ENCODE results near the gene KDM2B. TPM values are rescaled to one million over a fixed set of nuclear protein-coding genes. Genes with fewer than 3 reads are reported as not detected.

The KDM2B gene
- total RNA-seq, 1 donor from 2014 or later: 23.8 TPM

DNA sequence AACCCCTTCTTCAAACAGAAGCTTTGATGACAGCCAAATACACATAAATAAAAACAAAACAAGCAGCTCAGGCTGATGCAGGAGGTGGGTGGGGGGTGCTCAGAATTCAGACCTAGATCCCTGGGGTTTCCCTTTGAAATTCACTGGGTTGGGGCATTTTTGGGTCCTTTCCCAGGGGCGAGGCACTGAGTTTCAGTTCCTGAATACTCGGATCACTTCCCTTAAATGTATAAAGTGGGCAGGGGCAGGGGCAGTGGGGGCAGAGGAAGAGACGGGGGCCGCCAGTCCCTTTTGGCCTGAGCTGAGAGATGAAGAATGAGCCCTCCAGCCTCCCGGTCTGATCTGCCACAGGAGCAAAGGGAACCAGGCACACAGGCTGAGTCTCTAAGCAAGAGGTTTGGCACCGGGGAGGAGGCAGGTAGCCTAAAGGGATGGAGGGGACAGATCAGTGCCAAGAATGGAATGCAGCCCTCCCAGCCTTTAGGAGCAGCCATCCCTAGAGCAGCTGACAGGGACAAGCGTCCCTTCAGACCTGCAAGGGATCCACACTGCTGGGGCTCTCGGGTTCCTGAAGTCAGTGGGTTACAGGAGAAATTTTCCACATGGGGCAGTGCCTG, 20.3 kb downstream of the KDM2B start:
- TF ChIP-seq, protein P1, sequence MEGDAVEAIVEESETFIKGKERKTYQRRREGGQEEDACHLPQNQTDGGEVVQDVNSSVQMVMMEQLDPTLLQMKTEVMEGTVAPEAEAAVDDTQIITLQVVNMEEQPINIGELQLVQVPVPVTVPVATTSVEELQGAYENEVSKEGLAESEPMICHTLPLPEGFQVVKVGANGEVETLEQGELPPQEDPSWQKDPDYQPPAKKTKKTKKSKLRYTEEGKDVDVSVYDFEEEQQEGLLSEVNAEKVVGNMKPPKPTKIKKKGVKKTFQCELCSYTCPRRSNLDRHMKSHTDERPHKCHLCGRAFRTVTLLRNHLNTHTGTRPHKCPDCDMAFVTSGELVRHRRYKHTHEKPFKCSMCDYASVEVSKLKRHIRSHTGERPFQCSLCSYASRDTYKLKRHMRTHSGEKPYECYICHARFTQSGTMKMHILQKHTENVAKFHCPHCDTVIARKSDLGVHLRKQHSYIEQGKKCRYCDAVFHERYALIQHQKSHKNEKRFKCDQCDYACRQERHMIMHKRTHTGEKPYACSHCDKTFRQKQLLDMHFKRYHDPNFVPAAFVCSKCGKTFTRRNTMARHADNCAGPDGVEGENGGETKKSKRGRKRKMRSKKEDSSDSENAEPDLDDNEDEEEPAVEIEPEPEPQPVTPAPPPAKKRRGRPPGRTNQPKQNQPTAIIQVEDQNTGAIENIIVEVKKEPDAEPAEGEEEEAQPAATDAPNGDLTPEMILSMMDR (conservative IDR thresholded peaks at IDR 0.05; ENCODE audit: low read depth, low read length): no peak
- no peak overlapping the region for H3K4me3 ChIP-seq (ENCODE audit: low read depth, low read length)
- no peak for DNase-seq (ENCODE audit: low read depth)

DNA sequence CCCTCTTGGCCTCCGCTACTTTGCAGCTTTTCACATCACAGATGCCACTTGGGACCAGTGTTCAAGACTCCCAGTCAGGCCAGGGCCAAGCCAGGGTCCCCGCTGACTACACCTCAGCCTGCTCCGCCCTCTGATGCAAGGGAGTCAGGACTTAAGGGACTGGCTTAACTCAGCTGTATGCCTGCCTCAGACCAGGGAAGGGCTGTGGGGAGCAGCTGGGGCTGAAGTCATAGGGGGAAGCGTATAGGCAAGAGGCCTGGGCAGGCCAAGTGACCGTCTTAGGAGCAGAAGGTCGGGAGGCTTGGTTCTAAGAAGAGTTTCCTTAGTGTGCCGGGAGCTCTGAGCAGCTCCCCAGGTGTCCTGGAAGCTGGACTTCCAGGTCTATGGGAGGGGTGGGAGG, 21.9 kb downstream of the KDM2B start:
- no peak overlapping the region for H3K4me3 ChIP-seq (ENCODE audit: low read depth, low read length)
- no peak for DNase-seq (ENCODE audit: low read depth)
- TF ChIP-seq, protein P1 (conservative IDR thresholded peaks at IDR 0.05; ENCODE audit: low read depth, low read length): no peak

DNA sequence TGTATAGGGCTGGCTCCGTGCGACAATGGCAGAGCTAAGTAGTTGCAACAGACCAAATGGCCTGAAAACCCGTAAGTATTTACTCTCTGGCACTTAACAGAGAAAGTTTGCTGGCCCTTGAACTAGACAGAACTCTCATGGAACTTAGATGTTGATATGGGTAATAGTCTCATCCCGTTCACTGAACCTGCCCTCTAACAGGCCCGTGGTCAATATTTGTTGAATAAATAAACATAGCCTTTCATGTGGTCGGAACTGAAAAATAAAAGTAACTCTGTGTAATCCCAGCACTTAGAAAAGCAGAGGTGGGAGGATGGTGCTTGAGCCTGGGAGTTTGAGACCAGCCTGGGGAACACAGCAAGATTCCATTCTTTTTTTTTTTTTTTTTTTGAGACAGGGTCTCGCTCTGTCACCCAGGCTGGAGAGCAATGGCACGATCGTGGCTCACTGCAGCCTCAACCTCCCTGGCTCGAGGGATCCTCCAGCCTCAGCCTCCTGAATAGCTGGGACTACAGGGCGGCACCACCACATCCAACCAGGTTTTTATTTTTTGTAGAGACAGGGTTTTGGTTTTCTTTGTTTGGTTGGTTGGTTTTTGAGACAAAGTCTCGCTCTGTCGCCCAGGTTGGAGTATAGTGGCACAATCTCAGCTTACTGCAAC, 29.7 kb downstream of the KDM2B start:
- DNase-seq (ENCODE audit: low read depth): no peak
- TF ChIP-seq, protein P1 (conservative IDR thresholded peaks at IDR 0.05; ENCODE audit: low read depth, low read length): no peak
- H3K4me3 ChIP-seq (ENCODE audit: low read depth, low read length): no peak overlapping the region

DNA sequence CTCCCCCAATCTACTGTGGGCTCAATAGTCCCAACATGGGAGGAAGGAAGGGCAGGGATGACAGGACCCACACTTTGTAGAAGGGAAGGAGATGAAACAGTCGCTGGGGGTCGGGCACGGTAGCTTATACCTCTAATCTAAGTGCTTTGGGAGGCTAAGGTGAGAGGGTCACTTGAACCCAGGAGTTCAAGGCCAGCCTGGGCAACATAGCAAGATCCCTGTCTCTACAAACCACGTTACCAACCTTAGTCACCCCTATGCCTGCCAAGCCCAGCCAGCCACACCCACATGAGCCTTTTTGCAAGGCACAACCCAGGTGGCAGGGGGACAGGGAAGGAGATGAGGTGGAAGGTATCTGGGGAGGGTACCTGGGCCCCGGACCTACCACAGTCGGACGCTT, 31.7 kb downstream of the KDM2B start:
- H3K4me3 ChIP-seq (ENCODE audit: low read depth, low read length): no peak overlapping the region
- TF ChIP-seq, protein P1 (conservative IDR thresholded peaks at IDR 0.05; ENCODE audit: low read depth, low read length): no peak
- no peak for DNase-seq (ENCODE audit: low read depth)

DNA sequence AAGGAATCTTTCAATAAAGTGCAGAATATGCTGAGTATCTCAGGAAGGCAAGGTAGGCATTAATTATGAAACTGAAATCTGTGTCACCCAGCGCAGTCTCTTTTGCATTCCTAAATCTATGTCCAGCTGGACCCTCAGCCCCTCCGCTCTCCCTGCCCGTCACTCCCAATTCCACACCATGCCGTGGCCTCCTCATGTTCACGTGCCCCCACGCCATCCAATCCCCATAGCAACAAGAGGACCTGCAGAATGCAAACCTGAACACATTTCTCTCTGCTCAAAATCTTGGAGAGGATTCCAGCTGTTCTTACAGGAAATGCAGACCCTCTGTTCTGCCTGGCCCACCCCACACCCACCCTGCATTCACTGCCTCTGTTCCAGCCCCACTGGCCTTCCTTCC, 35.3 kb downstream of the KDM2B start:
- no peak for DNase-seq (ENCODE audit: low read depth)
- no peak overlapping the region for H3K4me3 ChIP-seq (ENCODE audit: low read depth, low read length)
- TF ChIP-seq, protein P1 (conservative IDR thresholded peaks at IDR 0.05; ENCODE audit: low read depth, low read length): no peak

DNA sequence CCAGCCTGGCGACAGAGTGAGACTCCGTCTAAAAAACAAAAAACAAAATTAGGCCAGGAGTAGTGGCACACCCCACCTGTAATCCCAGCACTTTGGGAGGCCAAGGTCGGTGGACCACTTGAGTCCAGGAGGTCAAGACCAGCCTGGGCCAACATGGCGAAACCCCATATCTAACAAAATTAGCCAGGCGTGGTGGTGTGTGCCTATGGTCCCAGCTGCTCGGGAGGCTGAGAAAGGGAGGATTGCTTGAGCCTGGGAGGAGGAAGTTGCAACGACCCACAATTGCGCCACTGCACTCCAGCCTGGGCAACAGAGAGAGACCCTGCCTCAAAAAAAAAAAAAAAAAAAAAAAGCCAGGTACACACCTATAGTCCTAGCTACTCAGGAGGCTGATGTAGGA, 37.0 kb downstream of the KDM2B start:
- DNase-seq (ENCODE audit: low read depth): no peak
- no peak overlapping the region for H3K4me3 ChIP-seq (ENCODE audit: low read depth, low read length)
- TF ChIP-seq, protein P1 (conservative IDR thresholded peaks at IDR 0.05; ENCODE audit: low read depth, low read length): no peak

DNA sequence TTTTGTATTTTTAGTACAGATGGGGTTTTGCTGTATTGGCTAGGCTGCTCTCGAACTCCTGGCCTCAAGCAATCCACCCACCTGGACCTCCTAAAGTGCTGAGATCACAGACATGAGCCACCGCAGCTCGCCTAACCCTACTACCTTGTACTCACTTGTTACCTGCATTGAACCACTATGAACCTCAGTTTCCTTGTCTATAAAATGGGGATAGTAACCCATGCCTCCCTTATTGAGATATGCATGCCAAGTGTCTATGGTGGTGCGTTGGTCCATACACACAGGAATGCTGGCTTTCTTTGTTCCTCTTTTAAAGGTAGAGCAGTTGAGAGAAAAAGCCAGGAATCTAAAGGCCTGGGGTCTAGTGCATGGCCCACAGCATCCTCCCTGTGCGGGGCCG, 40.9 kb downstream of the KDM2B start:
- H3K4me3 ChIP-seq (ENCODE audit: low read depth, low read length): no peak overlapping the region
- no peak for DNase-seq (ENCODE audit: low read depth)
- TF ChIP-seq, protein P1 (conservative IDR thresholded peaks at IDR 0.05; ENCODE audit: low read depth, low read length): no peak
